Naive thymus-derived CD8-positive, alpha-beta T cell (primary cell): Measurements from ENCODE around the gene ATAD2B. TPM values are rescaled to one million over a fixed set of nuclear protein-coding genes. Genes with fewer than 3 reads are reported as not detected.
A peak's percentile ranks its signal among the peaks of the same experiment; 100 is the strongest.
"Not testable (repeated sequence)": the region's sequence is repeated elsewhere in the genome, so short reads cannot be mapped to it uniquely, and the experiment has no call there.

Source experiments
- ATAC-seq, 2 donors: fragments of 150-1000 bp; cut with Tn5 transposase in 1 of 2; sonication (Bioruptor Pico), chemical (Tn5 transposase) in 1 of 2; 1 replicate in 1 of 2; 2 replicates in 1 of 2; pipeline ENCODE4 v1.10.0; 2021; ENCODE audit warnings: mild to moderate bottlenecking in 2 of 2, moderate library complexity in 2 of 2
- POLR2A ChIA-PET: fragments of 350-600 bp; sonication (Branson Sonifier 250); formaldehyde crosslinking; loops from one replicate; lab custom pipeline; 2021; ENCODE audit warnings: antibody characterized with exemption; lab: Charles Lee
- DNase-seq, 10 donors: peaks; one replicate each; pipeline versions ENCODE4 v3.0.0 to v3.0.0-alpha.2; 2020 to 2022
- H3K27ac Mint-ChIP-seq, 10 donors: one replicate each; pipeline ENCODE4 v1.8.0; 2020 to 2022; ENCODE audit warnings: mild to moderate bottlenecking in 10 of 10, mixed read lengths in 10 of 10, moderate library complexity in 4 of 10, inconsistent platforms in 1 of 10
- H3K27me3 Mint-ChIP-seq, 5 donors: one replicate each; pipeline ENCODE4 v1.8.0; 2021 to 2022; ENCODE audit warnings: mixed read lengths in 5 of 5
- H3K36me3 Mint-ChIP-seq, 3 donors: one replicate each; pipeline ENCODE4 v1.8.0; 2020 to 2022; ENCODE audit warnings: mixed read lengths in 3 of 3, mild to moderate bottlenecking in 2 of 3, inconsistent platforms in 1 of 3
- H3K4me1 Mint-ChIP-seq, 4 donors: one replicate each; pipeline ENCODE4 v1.8.0; 2021 to 2022; ENCODE audit warnings: mixed read lengths in 4 of 4
- H3K4me3 Mint-ChIP-seq, 10 donors: one replicate each; pipeline ENCODE4 v1.8.0; 2020 to 2022; ENCODE audit warnings: mild to moderate bottlenecking in 10 of 10, mixed read lengths in 10 of 10, moderate library complexity in 6 of 10, inconsistent platforms in 1 of 10
- H3K9me3 Mint-ChIP-seq, 9 donors: one replicate each; pipeline ENCODE4 v1.8.0; 2020 to 2022; ENCODE audit warnings: mixed read lengths in 9 of 9, mild to moderate bottlenecking in 3 of 9, inconsistent platforms in 1 of 9, moderate library complexity in 1 of 9
- polyA plus RNA-seq, 3 donors: library from polyadenylated mRNA; unstranded; fragments of 300-500 nt; fragmentation: Illumina TruSeq; gene quantifications; one replicate each; pipeline ENCODE4 v1.2.3, GENCODE V29; 2021
- total RNA-seq, 8 experiments: library from RNA in 2 of 8; stranded (reverse) in 2 of 8; gene quantifications; one replicate each; pipeline ENCODE4 v1.2.3 and lab custom pipeline; 2021 to 2026

Gene ATAD2B
- total RNA-seq = 10 to 100 TPM; 40.2 to 41.4 TPM
- 10 to 100 TPM in 1 of 3 donors, 1 to 10 TPM in 2; 7.2 to 11.4 (median 7.5) TPM for polyA plus RNA-seq
- 48.1 to 125 (median 89.1) reads per million in 6 experiments for total RNA-seq (lab: John Stamatoyannopoulos, UW)

- Mint-ChIP-seq H3K36me3 (peaks cover 0 to 7% (median 0%) of the 10 kb centered on the region in 3 donors), H3K27me3 (no peaks in the 10 kb centered on the region), H3K27ac (peak within 1 kb of the TSS; percentile 93 to 100 (median 100)), H3K4me1 (peaks cover 24 to 59% (median 55%) of the 10 kb centered on the region in 4 donors), H3K9me3 (no peaks in the 10 kb centered on the region), H3K4me3 (peak within 1 kb of the TSS; percentile 94 to 99 (median 98))
- DNase-seq (peak; percentile 91 to 97 (median 94)), ATAC-seq (peak; percentile 82)
- POLR2A ChIA-PET = interaction anchor here (0.6 to 5.8 kb wide), 27 partner anchors 9 to 1335 kb away, joined by 3 to 108 read pairs (median 5); partner anchors contain the start of genes FAM228B, FKBP1B, ITSN2 and PFN4
These were observed at the start of gene ATAD2B for GRCh38 chr2:23926750-23927571. TSS of gene ATAD2B (minus strand) at chr2:23927123. CDS start at chr2:23926770, 353 bp downstream.

- Mint-ChIP-seq H3K4me1 (peaks cover 0 to 4% (median 1%) of the 10 kb centered on the region in 4 donors), H3K4me3 (no peak overlapping the region), H3K27me3 (no peaks in the 10 kb centered on the region), H3K9me3 (no peaks in the 10 kb centered on the region), H3K36me3 (peaks cover 0 to 30% (median 4%) of the 10 kb centered on the region in 3 donors), H3K27ac (peak overlapping the region in 1 of 10 donors; percentile 36)
- no peak for DNase-seq
- no peak for ATAC-seq
- POLR2A ChIA-PET = no interaction called here
These were observed 40.9 kb upstream of the ATAD2B start for GRCh38 chr2:23967846-23968245.

DNA sequence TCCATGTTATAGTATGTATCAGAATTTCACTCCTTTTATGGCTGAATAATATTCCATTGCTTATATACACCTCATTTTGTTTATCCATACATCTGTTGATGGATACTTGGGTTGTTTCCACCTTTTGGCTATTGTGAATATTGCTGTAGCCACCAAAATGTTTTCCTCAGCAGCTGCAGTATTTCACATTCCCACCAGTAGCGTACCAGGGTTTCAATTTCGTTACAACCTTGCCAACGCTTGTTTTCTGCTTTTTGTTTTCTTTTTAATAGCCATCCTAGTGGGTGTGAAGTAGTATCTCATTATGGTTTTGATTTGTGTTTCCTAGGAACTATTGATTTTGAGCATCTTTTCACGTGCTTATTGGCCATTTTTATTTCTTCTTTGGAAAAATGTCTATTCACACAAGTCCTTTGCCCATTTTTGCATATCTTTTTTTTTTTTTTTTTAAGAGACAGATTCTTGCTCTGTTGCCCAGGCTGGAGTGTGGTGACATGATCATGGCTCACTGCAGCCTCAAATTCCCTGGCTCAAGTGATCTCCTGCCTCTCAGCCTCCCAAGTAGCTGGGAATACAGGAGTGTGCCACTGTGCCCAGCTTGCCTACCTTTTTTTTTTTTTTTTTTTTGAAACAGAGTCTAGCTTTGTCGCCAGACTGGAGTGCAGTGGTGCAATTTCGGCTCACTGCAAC, 27.5 kb upstream of the ATAD2B start:
- H3K27me3 Mint-ChIP-seq = no peaks in the 10 kb centered on the region
- peak overlapping the region in 1 of 10 donors; percentile 36 for H3K27ac Mint-ChIP-seq
- POLR2A ChIA-PET = no interaction called here
- no peak overlapping the region for H3K4me3 Mint-ChIP-seq
- H3K4me1 Mint-ChIP-seq = peaks cover 0 to 11% (median 5%) of the 10 kb centered on the region in 4 donors
- ATAC-seq (no peak), DNase-seq (no peak)
- no peaks in the 10 kb centered on the region for H3K9me3 Mint-ChIP-seq
- peaks cover 0 to 6% (median 0%) of the 10 kb centered on the region in 3 donors for H3K36me3 Mint-ChIP-seq

DNA sequence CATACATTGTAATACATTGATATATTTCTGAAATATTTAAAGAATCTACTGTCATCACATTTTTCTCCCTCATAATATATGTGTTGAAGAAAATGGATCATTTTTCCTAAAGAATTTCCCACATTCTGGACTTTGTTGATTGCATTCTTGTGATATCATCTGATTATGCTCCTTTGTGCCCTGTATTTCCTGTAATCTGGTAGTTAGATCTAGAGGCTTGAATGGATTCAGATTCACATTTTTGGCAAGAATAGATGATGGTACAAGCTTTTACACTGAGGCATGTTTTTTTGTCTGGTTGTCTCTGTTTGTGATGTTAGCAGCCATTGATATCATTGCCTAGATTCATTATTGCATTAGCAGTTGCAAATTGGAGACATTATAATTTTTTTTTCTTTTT, 26.7 kb upstream of the ATAD2B start:
- Mint-ChIP-seq H3K4me1 (peaks cover 0 to 11% (median 5%) of the 10 kb centered on the region in 4 donors), H3K9me3 (no peaks in the 10 kb centered on the region), H3K27me3 (no peaks in the 10 kb centered on the region), H3K27ac (no peak overlapping the region), H3K36me3 (peaks cover 0 to 3% (median 0%) of the 10 kb centered on the region in 3 donors), H3K4me3 (no peak overlapping the region)
- no peak for DNase-seq
- no peak for ATAC-seq
- POLR2A ChIA-PET = no interaction called here

DNA sequence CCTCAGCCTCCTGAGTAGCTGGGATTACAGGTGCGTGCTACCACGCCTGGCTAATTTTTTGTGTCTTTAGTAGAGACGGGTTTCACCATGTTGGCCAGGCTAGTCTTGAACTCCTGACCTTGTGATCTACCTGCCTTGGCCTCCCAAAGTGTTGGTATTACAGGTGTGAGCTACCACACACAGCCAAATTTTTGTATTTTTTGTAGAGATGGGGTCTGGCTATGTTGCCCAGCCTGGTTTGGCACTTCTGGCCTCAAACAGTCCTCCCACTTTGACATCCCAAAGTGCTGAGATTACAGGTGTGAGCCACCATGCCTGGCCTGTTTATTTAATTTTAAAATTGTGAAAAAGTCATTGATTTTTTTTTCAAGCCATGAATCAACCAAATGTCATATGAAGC, 25.6 kb upstream of the ATAD2B start:
- DNase-seq, H3K4me3 Mint-ChIP-seq, H3K36me3 Mint-ChIP-seq, H3K9me3 Mint-ChIP-seq, ATAC-seq, H3K27me3 Mint-ChIP-seq, POLR2A ChIA-PET, H3K27ac Mint-ChIP-seq: not testable (repeated sequence)
- H3K4me1 Mint-ChIP-seq = peaks cover 0 to 13% (median 5%) of the 10 kb centered on the region in 4 donors

DNA sequence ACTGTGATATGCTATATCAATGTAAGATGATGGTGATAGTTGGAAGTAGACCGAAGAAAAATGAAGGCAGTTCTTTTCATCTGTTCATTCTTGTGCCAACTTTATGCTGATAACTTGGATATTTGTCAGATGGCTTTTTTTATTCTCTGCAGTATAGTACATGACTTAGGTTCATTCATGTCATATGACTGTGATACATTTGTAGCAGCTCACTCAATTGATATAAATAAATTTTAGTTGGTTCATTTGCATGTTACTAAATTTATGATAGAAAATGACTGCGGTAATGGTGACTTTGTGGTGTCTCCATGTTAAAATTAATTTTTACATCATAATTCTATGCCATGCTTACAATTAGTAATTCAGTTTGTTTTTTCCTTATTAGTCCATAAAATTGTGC, 20.4 kb upstream of the ATAD2B start:
- Mint-ChIP-seq H3K4me3 (no peak overlapping the region), H3K36me3 (no peaks in the 10 kb centered on the region), H3K27ac (no peak overlapping the region), H3K4me1 (peaks cover 9 to 25% (median 10%) of the 10 kb centered on the region in 4 donors), H3K9me3 (no peaks in the 10 kb centered on the region), H3K27me3 (no peaks in the 10 kb centered on the region)
- POLR2A ChIA-PET = no interaction called here
- ATAC-seq (no peak), DNase-seq (no peak)

- no peaks in the 10 kb centered on the region for H3K36me3 Mint-ChIP-seq
- POLR2A ChIA-PET = no interaction called here
These were observed 18.1 kb upstream of the ATAD2B start for GRCh38 chr2:23944976-23945375.

DNA sequence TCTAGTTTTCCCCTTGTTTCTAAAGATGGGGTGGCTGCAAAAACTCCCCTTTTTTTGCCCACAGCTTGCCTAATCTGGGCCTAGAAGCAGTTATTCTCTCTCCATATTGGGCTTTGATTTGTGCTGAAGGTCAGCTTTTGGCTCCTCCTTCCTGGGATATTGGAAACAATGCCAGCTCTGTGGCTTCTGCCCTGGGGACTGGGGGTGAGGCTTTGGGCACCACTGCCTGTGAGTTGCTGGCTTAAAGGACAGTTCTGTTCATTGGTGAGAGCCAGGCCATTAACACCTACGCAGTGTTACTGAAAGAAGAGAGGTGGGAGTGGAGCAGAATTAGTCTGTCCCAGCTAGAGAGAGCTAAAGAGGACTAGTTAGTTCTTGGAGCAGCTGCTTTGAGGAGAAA, 17.6 kb upstream of the ATAD2B start:
- no peaks in the 10 kb centered on the region for H3K36me3 Mint-ChIP-seq
- POLR2A ChIA-PET = no interaction called here
- no peaks in the 10 kb centered on the region for H3K9me3 Mint-ChIP-seq
- no peak for DNase-seq
- no peaks in the 10 kb centered on the region for H3K27me3 Mint-ChIP-seq
- ATAC-seq = no peak
- H3K4me3 Mint-ChIP-seq = no peak overlapping the region
- peaks cover 15 to 38% (median 25%) of the 10 kb centered on the region in 4 donors for H3K4me1 Mint-ChIP-seq
- peak overlapping the region in 1 of 10 donors; percentile 7 for H3K27ac Mint-ChIP-seq

More at GRCh38 chr2:23944976-23945375, 18.1 kb upstream of the ATAD2B start:
- no peak overlapping the region for H3K27ac Mint-ChIP-seq
- DNase-seq = no peak
- H3K9me3 Mint-ChIP-seq = no peaks in the 10 kb centered on the region
- peaks cover 15 to 38% (median 23%) of the 10 kb centered on the region in 4 donors for H3K4me1 Mint-ChIP-seq
- H3K27me3 Mint-ChIP-seq = no peaks in the 10 kb centered on the region
- H3K4me3 Mint-ChIP-seq = no peak overlapping the region
- ATAC-seq = no peak

- Mint-ChIP-seq H3K36me3 (no peaks in the 10 kb centered on the region), H3K4me1 (peaks cover 21 to 44% (median 32%) of the 10 kb centered on the region in 4 donors), H3K27me3 (peaks cover 0 to 6% (median 0%) of the 10 kb centered on the region in 5 donors), H3K27ac (no peak overlapping the region), H3K4me3 (no peak overlapping the region), H3K9me3 (no peaks in the 10 kb centered on the region)
- no peak for DNase-seq
- POLR2A ChIA-PET = no interaction called here
- ATAC-seq = no peak
These were observed 16.7 kb upstream of the ATAD2B start for GRCh38 chr2:23943666-23944065.

DNA sequence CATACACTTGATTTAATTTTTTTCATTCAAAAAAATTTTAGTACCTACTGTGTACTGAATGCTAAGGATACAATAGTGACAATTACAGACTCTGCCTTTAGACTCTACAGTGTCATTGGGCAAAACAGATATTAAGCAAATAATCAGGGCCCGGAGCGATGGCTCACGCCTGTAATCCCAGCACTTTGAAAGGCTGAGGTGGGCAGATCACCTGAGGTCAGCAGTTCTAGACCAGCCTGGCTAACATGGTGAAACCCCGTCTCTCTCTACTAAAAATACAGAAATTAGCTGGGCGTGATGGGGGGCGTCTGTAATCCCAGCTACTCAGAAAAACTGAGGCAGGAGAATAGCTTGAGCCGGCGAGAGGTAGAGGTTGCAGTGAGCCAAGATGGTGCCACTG, 14.7 kb upstream of the ATAD2B start:
- no peak for ATAC-seq
- H3K4me3 Mint-ChIP-seq = peak overlapping the region in 8 of 10 donors; percentile 4 to 87 (median 38)

DNA sequence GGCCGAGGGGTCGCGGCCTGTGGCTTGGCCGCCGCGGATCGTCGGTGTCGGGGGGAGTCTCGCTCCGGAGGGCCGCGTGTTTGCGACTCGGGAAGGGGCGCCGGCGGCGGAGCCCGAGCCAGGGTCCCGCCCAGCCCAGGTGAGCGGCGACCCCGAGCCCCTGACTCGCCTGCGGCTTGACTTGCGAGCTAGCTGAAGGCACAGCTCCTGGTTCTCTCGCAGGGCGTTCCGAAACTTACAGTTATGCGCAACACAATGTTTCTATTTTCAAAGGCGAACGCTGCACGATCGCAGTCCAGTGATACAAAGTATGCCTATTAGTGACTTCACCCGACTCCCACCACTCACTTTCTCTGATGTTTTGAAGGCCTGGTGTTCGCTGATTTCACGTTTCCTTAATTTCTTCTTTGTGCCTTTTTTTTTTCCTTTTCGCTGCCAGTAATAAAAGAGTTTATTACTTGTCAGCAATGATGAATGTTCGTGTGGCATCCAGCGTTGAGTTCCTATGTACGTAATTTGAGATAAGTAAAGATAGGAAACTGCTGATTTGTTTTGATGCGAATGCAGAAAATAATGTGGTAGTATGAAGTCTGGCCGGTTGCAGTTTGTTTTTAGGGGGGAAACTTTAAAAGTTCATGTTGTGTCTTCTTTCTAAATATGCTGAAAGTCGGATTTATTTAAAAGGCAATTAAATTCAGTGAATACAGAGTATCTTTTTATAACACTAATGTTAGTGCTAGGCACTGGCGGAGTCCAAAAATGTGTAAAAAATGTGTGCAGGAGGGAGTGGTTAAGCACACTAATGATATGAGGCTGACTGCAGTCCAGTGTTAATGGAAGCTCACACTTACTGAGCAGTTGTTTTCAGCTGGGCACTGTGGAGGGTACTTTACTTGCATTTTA, 14.0 kb upstream of the ATAD2B start:
- Mint-ChIP-seq H3K27me3 (peaks cover 0 to 6% (median 0%) of the 10 kb centered on the region in 5 donors), H3K4me1 (peaks cover 19 to 39% (median 30%) of the 10 kb centered on the region in 4 donors), H3K36me3 (no peaks in the 10 kb centered on the region), H3K9me3 (no peaks in the 10 kb centered on the region), H3K27ac (peak overlapping the region; percentile 73 to 95 (median 89)), H3K4me3 (peak overlapping the region; percentile 79 to 96 (median 90))
- DNase-seq = peak in 4 of 10 donors; percentile 6 to 48 (median 26)
- peak; percentile 67 to 69 for ATAC-seq
- POLR2A ChIA-PET = interaction anchor here (1.0 to 5.0 kb wide), 4 partner anchors 8 to 135 kb away, joined by 3 to 108 read pairs (median 8); partner anchors contain the start of genes ATAD2B, SF3B6 and WDCP

More for the DNA sequence above, 14.7 kb upstream of the ATAD2B start:
- H3K4me1 Mint-ChIP-seq = peaks cover 19 to 39% (median 30%) of the 10 kb centered on the region in 4 donors
- no peak for DNase-seq
- no peaks in the 10 kb centered on the region for H3K9me3 Mint-ChIP-seq
- H3K27ac Mint-ChIP-seq = peak overlapping the region in 3 of 10 donors; percentile 8 to 78 (median 44)
- peaks cover 0 to 6% (median 0%) of the 10 kb centered on the region in 5 donors for H3K27me3 Mint-ChIP-seq
- no peaks in the 10 kb centered on the region for H3K36me3 Mint-ChIP-seq
- POLR2A ChIA-PET = interaction anchor here (5.0 kb wide), 1 partner anchor 15 kb away, joined by 108 read pairs; the partner anchor contains the start of gene ATAD2B
